Endothelial cell (in vitro differentiated cells): ENCODE measurements around the gene TMEM42. TPM values are rescaled to one million over a fixed set of nuclear protein-coding genes. Genes with fewer than 3 reads are reported as not detected.

Experiments used
- DNase-seq: peaks from one replicate; pipeline ENCODE4 v3.0.0; 2021; ENCODE audit warnings: low spot score
- H3K27ac Mint-ChIP-seq: one replicate; pipeline ENCODE4 v1.8.0; 2021; ENCODE audit warnings: mixed read lengths, inconsistent platforms; ENCODE audit not compliant: unreplicated experiment
- H3K27me3 Mint-ChIP-seq: one replicate; pipeline ENCODE4 v1.8.0; 2021; ENCODE audit warnings: mild to moderate bottlenecking, moderate library complexity, mixed read lengths, inconsistent platforms; ENCODE audit not compliant: unreplicated experiment
- H3K36me3 Mint-ChIP-seq: one replicate; pipeline ENCODE4 v1.8.0; 2021; ENCODE audit warnings: mild to moderate bottlenecking, low read depth, mixed read lengths, inconsistent platforms; ENCODE audit not compliant: unreplicated experiment
- H3K4me1 Mint-ChIP-seq: one replicate; pipeline ENCODE4 v1.8.0; 2021; ENCODE audit warnings: mild to moderate bottlenecking, mixed read lengths, inconsistent platforms; ENCODE audit not compliant: unreplicated experiment
- H3K4me3 Mint-ChIP-seq: one replicate; pipeline ENCODE4 v1.8.0; 2021; ENCODE audit warnings: mild to moderate bottlenecking, mixed read lengths, inconsistent platforms; ENCODE audit not compliant: unreplicated experiment
- H3K9me3 Mint-ChIP-seq: one replicate; pipeline ENCODE4 v1.8.0; 2021; ENCODE audit warnings: mixed read lengths, inconsistent platforms; ENCODE audit not compliant: unreplicated experiment
- total RNA-seq: library from RNA; stranded (reverse); fragmentation: NEBNext Ultra II Directional; extraction: Animal tissue kit (Norgen Biotek cat#: 25700); gene quantifications from one replicate; pipeline ENCODE4 v1.2.1, GENCODE V29; 2021; ENCODE audit not compliant: unreplicated experiment
- TF ChIP-seq, protein P1 (sequence below): fragments of 200-600 bp; sonication (generic); IDR thresholded peaks from one replicate; pipeline ENCODE4 v1.5.0; 2021; ENCODE audit warnings: antibody characterized with exemption; ENCODE audit not compliant: unreplicated experiment

TMEM42 gene
- total RNA-seq, 1 donor from 2014 or later: 17.7 TPM

DNA sequence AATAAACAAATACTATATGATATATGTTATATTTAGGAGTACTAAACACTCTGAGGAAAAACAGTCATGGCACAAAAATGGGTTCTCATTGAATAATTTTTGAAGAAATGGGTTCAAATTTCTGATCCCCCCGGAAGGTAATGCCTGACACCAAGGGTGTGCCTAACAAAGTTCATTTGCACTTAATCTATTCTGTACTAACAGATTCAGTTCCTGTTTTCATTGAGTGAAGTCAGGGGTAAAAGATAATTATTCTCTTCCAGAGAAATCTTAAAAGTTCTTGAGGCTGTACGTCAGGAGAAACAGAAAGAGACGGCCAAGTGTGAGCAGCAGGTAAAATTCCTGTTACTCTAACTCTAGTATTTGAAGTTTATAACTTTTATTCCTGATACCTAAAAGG lies 34.5 kb upstream of the TMEM42 start:
- H3K27me3 Mint-ChIP-seq: no peaks in the 10 kb centered on the region
- H3K4me3 Mint-ChIP-seq: no peak overlapping the region
- H3K27ac Mint-ChIP-seq: no peak overlapping the region
- H3K9me3 Mint-ChIP-seq: peaks cover 5% of the 10 kb centered on the region
- DNase-seq: no peak
- peaks cover 13% of the 10 kb centered on the region for H3K36me3 Mint-ChIP-seq
- H3K4me1 Mint-ChIP-seq: no peaks in the 10 kb centered on the region
- TF ChIP-seq, protein P1, sequence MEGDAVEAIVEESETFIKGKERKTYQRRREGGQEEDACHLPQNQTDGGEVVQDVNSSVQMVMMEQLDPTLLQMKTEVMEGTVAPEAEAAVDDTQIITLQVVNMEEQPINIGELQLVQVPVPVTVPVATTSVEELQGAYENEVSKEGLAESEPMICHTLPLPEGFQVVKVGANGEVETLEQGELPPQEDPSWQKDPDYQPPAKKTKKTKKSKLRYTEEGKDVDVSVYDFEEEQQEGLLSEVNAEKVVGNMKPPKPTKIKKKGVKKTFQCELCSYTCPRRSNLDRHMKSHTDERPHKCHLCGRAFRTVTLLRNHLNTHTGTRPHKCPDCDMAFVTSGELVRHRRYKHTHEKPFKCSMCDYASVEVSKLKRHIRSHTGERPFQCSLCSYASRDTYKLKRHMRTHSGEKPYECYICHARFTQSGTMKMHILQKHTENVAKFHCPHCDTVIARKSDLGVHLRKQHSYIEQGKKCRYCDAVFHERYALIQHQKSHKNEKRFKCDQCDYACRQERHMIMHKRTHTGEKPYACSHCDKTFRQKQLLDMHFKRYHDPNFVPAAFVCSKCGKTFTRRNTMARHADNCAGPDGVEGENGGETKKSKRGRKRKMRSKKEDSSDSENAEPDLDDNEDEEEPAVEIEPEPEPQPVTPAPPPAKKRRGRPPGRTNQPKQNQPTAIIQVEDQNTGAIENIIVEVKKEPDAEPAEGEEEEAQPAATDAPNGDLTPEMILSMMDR: no peak

DNA sequence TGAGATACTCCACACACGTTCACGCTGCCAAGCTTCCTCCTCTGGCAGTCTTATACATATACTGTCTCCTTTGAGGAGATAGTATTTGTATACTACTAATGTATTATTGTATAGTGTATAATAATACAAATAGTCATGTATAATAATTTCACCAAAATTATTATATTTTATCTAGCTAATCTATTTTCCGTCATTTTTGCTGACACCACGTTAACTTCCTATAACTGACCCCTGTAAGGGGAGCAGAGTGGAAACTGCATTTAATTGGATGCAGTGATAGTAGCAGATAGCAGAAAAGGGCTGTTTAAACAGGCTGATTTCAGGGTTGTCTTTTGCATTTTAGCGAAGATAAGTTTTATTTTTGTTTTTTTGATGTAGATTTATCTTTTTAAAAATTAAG lies 30.5 kb upstream of the TMEM42 start:
- H3K27ac Mint-ChIP-seq: no peak overlapping the region
- H3K4me3 Mint-ChIP-seq: no peak overlapping the region
- H3K4me1 Mint-ChIP-seq: no peaks in the 10 kb centered on the region
- TF ChIP-seq, protein P1: no peak
- DNase-seq: no peak
- peaks cover 11% of the 10 kb centered on the region for H3K36me3 Mint-ChIP-seq
- no peaks in the 10 kb centered on the region for H3K27me3 Mint-ChIP-seq
- H3K9me3 Mint-ChIP-seq: peaks cover 4% of the 10 kb centered on the region

DNA sequence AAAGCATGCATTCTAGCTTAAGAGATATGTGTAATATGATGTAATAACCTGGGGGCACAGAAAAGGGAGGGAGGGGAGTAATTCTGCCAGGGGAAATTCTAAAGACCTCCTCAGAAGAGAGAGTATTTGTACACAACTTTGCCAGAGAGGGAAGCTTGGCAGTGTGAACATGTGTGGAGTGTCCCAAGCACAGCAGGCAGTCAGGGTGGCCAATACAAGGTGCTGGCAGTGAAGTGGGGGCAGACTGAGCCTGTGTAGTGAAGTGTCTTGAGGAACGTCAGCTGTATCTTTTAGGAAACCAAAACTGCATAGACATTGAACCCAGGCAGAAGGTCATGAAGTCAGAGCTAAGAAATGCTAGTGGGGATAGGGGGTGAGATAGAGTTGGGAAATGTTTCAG lies 29.7 kb upstream of the TMEM42 start:
- Mint-ChIP-seq H3K27me3 (no peaks in the 10 kb centered on the region), H3K36me3 (peaks cover 18% of the 10 kb centered on the region), H3K4me3 (no peak overlapping the region), H3K4me1 (no peaks in the 10 kb centered on the region), H3K27ac (peak overlapping the region; percentile 1), H3K9me3 (peaks cover 9% of the 10 kb centered on the region)
- TF ChIP-seq, protein P1: no peak
- DNase-seq: no peak

DNA sequence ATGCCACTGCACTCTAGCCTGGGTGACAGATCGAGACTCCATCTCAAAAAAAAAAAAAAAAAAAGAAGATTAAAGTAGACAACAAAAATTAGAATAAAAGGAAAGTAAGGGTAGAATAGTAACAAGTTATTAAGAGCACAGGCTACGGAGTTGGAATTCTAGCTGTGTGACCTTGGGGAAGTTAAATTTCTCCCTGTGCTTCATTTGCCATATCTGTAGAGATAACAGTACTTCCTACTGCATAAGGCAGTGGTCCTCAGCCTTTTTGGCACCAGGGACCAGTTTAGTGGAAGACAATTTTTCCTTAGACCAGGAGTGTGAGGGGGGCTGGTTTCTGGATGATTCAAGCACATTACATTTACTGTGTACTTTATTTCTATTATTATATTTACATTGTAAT lies 28.7 kb upstream of the TMEM42 start:
- Mint-ChIP-seq H3K9me3 (peaks cover 9% of the 10 kb centered on the region), H3K27me3 (no peaks in the 10 kb centered on the region), H3K4me1 (no peaks in the 10 kb centered on the region), H3K4me3 (no peak overlapping the region), H3K36me3 (peaks cover 19% of the 10 kb centered on the region), H3K27ac (no peak overlapping the region)
- no peak for DNase-seq
- TF ChIP-seq, protein P1: no peak

DNA sequence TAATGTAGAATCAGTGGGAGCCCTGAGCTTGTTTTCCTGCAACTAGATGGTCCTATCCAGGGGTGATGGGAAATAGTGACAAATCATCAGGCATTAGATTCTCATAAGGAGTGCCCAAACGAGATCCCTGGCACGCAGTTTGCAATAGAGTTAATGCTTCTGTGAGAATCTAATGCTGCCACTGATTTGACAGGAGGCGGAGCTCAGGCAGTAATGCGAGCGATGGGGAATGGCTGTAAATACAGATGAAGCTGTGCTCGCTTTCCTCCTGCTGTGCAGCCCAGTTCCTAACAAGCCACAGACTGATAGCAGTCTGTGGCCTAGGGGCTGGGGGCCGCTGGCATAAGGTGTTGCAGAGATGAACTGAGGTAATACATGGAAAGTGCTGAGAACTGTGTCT lies 28.3 kb upstream of the TMEM42 start:
- Mint-ChIP-seq H3K36me3 (peaks cover 23% of the 10 kb centered on the region), H3K27ac (no peak overlapping the region), H3K9me3 (peaks cover 9% of the 10 kb centered on the region), H3K4me1 (no peaks in the 10 kb centered on the region), H3K27me3 (no peaks in the 10 kb centered on the region), H3K4me3 (no peak overlapping the region)
- TF ChIP-seq, protein P1: no peak
- no peak for DNase-seq
